HG02870 (cell line): Measurements from ENCODE around the gene CCAR1.
"Not testable (repeated sequence)": the region's sequence is repeated elsewhere in the genome, so short reads cannot be mapped to it uniquely, and the experiment has no call there.

Experiments
- ATAC-seq: cut with Tn5 transposase; IDR thresholded peaks from one replicate; pipeline ENCODE4 v1.9.1; 2021; ENCODE audit warnings: mild to moderate bottlenecking, moderate library complexity; ENCODE audit not compliant: unreplicated experiment

Gene CCAR1

GRCh38 chr10:68759223-68759863 lies 38.3 kb downstream of the CCAR1 start:
- ATAC-seq = no peak

DNA sequence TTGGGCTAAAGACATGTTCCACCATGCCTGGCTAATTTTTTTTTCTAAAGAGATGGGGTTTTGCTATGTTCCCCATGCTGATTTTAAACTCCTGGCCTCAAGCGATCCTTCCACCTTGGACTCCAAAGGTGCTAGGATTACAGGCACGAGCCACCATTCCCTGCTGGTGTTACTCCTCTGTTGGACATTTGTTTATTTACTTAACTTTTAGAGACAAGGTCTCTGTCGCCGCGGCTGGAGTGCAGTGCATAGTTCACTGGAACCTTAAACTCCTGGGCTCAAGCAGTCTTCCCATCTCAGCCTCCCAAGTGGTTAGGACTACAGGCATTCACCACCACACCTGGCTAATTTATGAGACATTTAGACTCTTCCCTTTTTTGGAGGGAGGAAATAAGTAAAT lies 38.9 kb downstream of the CCAR1 start:
- no peak for ATAC-seq

DNA sequence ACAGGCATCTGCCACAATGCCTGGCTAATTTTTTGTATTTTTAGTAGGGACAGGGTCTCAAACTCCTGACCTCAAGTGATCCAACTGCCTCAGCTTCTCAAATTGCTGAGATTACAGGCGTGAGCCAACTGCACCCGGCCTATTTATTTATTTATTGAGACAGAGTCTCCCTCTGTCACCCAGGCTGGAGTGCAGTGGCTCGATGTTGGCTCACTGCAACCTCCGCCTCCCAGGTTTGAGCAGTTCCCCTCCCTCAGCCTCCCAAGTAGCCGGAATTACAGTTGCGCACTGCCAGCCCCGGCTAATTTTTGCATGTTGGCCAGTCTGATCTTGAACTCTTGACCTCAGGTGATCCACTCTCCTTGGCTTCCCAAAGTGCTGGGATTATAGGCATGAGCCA lies 46.4 kb downstream of the CCAR1 start:
- not testable (repeated sequence) for ATAC-seq

- no peak for ATAC-seq
Observed at GRCh38 chr10:68781613-68782574, 60.9 kb downstream of the CCAR1 start.

DNA sequence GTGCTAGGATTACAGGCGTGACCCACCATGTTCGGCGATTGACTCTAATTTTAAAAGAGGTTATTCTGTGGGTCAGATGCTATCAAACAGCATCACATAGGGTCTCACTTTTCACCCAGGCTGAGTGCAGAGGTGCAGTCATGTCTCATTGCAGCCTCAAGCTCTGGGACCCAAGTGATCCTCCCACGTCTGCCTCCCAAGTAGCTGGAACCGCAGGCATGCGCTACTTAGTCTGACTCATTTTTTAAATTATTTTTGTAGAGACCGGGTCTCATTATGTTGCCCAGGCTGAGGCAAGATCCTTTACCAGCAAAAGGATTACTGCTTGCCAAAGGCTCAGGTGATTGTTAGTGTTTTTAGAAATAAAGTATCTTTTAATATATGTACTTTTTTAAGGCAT lies 63.4 kb downstream of the CCAR1 start:
- ATAC-seq = no peak

DNA sequence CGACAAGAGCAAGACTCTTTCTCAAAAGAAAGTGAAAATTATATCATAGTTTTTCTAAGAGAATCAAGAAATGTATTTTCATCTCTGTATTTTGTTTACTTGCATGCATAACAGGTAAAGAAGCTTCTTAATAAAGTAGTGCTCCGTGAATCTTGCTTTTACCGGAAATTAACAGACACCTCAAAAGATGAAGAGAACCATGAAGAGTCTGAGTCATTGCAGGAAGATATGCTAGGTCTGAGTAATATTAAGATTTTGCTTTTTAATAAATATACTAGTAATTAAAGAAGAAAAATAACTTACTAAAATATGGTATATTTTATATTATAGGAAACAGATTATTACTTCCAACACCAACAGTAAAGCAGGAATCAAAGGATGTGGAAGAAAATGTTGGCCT lies 66.8 kb downstream of the CCAR1 start:
- no peak for ATAC-seq

- ATAC-seq = no peak
Observed at GRCh38 chr10:68790476-68790875, 69.4 kb downstream of the CCAR1 start.

DNA sequence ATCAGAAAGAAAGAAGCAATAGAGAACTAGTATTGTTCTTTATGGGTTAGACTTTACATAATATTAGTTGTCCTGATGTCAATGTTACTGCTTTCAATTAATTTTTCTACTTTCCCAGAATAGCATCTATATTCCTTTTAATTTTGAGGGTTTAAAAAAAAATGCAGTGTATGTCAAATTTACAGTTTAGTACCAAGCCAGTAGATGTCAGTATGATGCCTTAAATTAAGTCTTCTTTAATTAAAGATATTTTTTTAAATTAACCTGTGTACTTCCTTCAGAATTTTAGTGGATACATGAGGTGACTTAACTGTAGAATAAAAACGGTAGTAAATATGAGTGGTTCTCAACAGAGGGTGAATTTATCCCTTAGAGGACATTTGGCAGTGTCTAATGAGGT lies 71.1 kb downstream of the CCAR1 start:
- ATAC-seq = no peak

DNA sequence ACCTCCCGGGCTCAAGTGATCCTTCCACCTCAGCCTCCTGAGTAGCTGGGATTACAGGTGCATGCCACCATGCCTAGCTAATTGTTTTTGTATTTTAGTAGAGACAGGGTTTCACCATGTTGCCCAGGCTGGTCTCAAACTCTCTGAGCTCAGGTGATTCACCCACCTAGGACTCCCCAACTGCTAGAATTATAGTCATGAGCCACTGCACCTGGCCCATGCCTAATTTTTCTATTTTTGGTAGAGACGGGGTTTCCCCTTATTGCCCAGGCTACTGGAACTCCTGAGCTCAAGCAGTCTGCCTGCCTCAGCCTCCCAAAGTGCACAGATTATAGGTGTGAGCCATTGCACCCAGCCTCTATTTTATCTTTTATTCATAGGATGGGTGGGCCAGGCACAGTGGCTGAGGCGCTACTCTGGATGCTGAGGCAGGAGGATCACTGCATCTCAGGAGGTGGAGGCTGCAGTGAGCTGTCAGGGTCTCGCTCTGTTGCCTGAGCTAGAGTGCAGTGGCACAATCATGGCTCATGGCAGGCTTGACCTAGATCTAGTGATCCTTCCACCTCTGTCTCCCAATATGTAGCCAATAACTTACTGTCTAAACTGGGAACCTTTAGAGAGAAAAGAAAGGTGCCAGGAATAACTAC lies 75.0 kb downstream of the CCAR1 start:
- ATAC-seq = no peak

- ATAC-seq = no peak
Observed at GRCh38 chr10:68796605-68797004, 75.6 kb downstream of the CCAR1 start.

DNA sequence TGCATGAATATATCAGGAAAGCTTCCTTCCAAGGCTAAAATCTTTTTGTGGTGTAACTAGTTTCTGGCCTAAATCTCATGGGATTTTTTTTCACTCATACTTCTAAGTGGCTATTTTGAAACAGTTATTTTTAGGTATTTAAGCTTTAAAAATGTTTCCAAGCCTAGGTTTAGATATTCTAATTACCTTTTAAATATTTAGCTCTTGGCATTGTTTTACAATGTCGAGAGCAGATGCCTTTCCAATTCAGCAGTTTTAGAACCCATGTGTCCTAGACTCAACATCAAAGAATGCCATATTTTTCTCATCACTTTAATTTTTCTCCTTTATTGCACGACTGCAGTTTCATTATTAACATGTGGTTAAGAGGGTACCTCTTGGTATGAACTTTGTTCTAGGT lies 79.2 kb downstream of the CCAR1 start:
- no peak for ATAC-seq

- no peak for ATAC-seq
Observed at GRCh38 chr10:68804692-68805091, 83.7 kb downstream of the CCAR1 start.

- not testable (repeated sequence) for ATAC-seq
Observed at GRCh38 chr10:68810830-68811229, 89.8 kb downstream of the CCAR1 start.

DNA sequence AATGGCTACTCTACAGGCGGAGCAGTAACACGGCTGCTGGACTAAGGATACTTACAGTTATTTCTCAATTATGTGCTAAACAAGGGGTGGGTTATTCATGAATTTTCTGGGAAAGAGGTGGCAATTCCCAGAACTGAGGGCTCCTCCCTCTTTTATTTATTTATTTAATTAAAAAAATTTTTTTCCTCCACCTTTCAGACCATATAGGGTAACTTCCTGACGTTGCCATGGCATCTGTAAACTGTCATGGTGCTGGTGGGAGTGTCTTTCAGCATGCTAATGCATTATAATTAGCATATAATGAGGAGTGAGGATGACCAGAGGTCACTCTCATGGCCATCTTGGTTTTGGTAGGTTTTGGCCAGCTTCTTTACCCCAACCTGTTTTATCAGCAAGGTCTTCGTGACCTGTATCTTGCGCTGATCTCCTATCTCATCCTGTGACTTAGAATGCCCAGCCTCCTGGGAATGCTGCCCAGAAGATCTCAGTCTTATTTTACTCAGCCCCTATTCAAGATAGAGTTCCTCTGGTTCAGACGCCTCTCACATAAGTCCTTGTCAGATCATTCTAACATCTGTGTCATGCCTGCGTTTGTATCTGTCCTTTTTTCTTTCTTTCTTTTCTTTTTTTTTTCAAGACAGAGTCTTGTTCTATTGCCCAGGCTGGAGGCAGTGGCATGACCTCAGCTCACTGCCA lies 90.4 kb downstream of the CCAR1 start:
- no peak for ATAC-seq

DNA sequence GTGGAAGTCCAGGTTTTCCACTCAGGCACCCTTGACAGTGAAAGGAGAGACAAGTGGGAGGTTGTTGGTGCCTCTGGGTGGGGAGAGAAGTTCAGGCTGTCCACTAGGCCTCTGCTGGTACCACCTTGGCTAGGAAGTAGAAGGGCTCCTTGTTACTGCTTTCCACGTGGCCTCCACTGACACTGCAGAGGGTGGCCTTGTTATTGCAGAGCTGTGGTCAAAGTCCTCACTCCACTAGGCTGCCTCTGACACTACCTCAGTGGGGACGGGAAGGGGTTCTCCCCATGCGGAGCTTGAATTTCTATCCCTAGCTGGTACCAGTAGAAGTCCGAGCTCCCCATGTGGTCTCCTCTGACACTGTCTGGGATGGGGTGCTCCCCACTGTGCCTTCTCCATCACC lies 91.4 kb downstream of the CCAR1 start:
- ATAC-seq = no peak

GRCh38 chr10:68813559-68813958 lies 92.5 kb downstream of the CCAR1 start:
- ATAC-seq = no peak

- no peak for ATAC-seq
Observed at GRCh38 chr10:68816796-68817412, 95.9 kb downstream of the CCAR1 start.

GRCh38 chr10:68820359-68820758 lies 99.3 kb downstream of the CCAR1 start:
- ATAC-seq = not testable (repeated sequence)

- not testable (repeated sequence) for ATAC-seq
Observed at GRCh38 chr10:68822626-68823025, 101.6 kb downstream of the CCAR1 start.

DNA sequence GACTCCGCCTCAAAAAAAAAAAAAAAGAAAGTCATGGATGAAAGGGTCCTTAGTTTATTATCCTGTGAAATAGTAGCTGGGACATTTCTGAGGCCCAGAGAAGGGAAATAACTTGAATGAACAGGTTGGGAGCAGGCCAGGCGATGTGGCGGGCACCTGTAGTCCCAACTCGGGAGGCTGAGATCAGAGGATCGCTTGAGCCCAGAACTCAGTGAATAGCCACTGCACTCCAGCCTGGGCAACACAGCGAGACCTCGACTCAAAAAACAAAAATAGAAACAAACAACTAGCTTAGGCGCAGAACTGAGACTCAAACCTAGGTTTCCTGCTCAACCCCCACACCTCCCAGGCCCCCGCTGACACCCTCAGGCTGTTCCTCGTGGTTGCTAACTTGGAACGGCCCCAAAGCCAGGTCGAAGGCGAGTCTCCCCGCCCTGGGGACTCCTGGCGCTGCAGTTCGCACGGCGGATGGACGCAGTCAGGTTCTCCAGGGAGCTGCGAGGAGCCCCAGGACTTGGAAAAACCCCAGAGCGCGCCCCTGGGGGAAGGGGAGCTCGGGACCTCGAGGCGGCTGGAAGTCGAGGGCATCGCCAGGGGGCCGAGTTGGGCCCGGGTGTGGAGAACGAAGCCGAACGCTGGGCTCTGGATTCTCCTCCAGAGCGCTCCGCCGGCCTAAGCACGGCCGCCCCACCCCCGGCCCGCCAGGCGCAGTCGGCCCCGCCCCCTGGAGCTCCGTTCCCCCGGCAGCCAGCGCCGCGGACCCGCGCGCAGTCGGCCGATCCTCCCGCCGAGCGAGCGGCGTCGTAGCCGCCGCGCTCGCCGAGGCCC lies 105.9 kb downstream of the CCAR1 start, which contains the start of gene STOX1:
STOX1 (plus strand) TSS at position 768 of the 828 bp plus-strand sequence. CDS start 93 bp downstream, outside the sequence.
- ATAC-seq = no peak
